ENCODE results near the gene ARL6IP5.

- TF ChIP-seq YY1 (IDR thresholded peaks at IDR 0.05; ENCODE audit: low read depth) (no peak), MAX (IDR thresholded peaks at IDR 0.05) (no peak), CEBPB (IDR thresholded peaks at IDR 0.05) (no peak), TAF1 (IDR thresholded peaks at IDR 0.05; ENCODE audit: low read depth) (no peak), CREB1 (IDR thresholded peaks at IDR 0.05; ENCODE audit: low read depth) (no peak), EGR1 (IDR thresholded peaks at IDR 0.05) (no peak)
Observed at GRCh38 chr3:69048990-69049389, 35.7 kb upstream of the ARL6IP5 start.

Measured in Ishikawa (cell line).